AML-193 (cell line): Measurements from ENCODE around the gene OR51G2.

ENCODE experiments used
- DNase-seq, 2 experiments: peaks; one replicate each; lab custom pipeline; 2025; lab: John Stamatoyannopoulos, UW

Gene OR51G2

DNA sequence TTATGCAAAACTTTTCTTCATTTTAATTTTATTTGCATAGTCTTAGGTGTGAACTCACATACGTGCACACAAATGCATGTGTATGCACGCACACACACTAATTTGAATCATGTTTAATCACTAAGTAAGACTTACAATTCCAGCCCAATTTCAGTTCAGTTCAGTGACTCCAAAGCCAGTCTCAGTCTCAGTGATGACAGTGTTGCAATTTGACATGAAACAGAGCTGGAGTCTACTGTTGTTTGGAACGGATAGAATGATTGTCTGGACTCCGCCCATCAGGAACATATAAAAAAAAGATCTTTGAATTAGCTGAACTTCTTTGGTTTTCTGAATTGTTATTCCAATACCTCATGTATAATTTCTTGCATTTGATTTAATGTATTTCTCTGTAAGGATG, 55.3 kb downstream of the OR51G2 start:
- DNase-seq = no peak
